ENCODE data around the gene VCY1B.
"Not testable (repeated sequence)": the region's sequence is repeated elsewhere in the genome, so short reads cannot be mapped to it uniquely, and the experiment has no call there.

Gene VCY1B

DNA sequence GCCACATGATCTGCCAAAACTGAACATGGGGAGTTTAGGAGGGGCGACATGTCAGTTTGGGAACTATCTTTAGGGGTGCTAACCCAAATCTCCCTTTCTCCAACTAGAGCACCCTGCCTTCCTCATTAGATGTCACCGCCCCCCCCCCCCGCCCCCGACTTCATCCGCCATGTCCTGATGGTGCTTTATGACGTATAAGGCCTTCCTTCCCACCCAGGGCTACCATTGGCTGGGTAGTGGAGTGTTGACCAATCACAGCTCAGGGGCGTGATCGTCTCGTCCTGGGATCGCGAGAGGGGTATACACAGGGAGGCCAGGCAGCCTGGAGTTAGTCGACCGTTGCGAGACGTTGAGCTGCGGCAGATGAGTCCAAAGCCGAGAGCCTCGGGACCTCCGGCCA is at the start of gene VCY1B:
TSS of gene VCY1B (plus strand) at position 301 of the 400 bp plus-strand sequence. CDS start at position 364, 63 bp downstream.
- DNase-seq = not testable (repeated sequence)

DNA sequence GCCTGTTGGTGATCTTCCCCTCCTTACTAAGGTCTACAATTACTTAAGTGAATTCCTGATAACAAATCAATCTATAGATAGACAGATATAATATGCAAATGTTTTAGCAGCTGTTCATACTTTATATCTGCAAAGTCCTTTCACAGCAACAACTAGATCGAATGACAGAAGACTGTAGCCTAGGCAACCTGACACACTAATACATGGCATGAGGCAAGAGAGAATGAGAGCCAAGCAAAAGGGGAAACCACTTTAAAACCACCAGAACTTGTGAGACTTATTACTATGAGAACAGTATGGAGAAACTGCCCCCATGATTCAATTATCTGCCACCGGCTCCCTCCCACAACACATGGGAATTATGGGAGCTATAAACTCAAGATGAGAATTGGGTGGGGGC is 44.1 kb upstream of the VCY1B start:
- not testable (repeated sequence) for DNase-seq

DNA sequence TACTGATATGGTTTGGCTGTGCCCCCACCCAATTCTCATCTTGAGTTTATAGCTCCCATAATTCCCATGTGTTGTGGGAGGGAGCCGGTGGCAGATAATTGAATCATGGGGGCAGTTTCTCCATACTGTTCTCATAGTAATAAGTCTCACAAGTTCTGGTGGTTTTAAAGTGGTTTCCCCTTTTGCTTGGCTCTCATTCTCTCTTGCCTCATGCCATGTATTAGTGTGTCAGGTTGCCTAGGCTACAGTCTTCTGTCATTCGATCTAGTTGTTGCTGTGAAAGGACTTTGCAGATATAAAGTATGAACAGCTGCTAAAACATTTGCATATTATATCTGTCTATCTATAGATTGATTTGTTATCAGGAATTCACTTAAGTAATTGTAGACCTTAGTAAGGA is 25.6 kb upstream of the VCY1B start:
- not testable (repeated sequence) for DNase-seq

DNA sequence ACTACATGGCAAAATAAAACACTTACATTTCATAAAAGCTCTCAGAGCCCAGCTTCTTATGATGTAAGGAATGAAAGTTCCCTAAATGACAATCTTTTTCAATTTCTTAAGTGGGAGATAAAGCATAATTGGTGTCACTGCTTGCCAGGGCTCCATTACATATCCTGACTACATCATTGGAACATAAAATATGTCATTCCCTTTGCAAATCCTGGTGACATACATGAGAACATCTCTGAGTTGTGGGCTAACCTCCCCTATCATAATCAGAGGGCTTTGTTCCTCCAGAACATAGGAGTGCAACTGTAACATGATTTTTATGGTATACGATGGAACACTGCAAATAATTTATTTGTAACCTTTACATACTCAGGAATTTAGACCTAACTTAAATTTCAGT is 29.9 kb downstream of the VCY1B start:
- DNase-seq = no peak
